Endothelial cell of umbilical vein (primary cell): ENCODE data around the gene CYBA. TPM values are rescaled to one million over a fixed set of nuclear protein-coding genes. Genes with fewer than 3 reads are reported as not detected.

Experiments
- BruUV-seq: library from RNA; stranded (reverse); fragments of 400-500 nt; replicated peaks from 2 replicates; lab custom pipeline; 2021; lab: Mats Ljungman, UMichigan
- CTCF ChIA-PET: fragments of 300-600, 350-600 bp; sonication (Branson Sonifier 250); formaldehyde crosslinking; loops from one replicate; lab custom pipeline; 2021; ENCODE audit warnings: antibody characterized with exemption, inconsistent platforms; lab: Charles Lee
- POLR2A ChIA-PET: fragments of 300-600, 350-600 bp; sonication (Branson Sonifier 250); formaldehyde crosslinking; loops from one replicate; lab custom pipeline; 2021; ENCODE audit warnings: antibody characterized with exemption, inconsistent platforms; lab: Charles Lee
- DNase-seq: peaks from one replicate; pipeline ENCODE4 v3.0.0-alpha.2; 2011; ENCODE audit warnings: low read depth, low spot score
- FAIRE-seq: peaks from 2 replicates; lab custom pipeline; 2011; peaks lifted over from hg19 to GRCh38; lab: Jason Lieb, UNC
- H2AFZ ChIP-seq: 2 replicates; pipeline ENCODE4 v1.6.0; 2012; ENCODE audit warnings: low read depth, low read length, control low read depth, inconsistent platforms
- H3K27ac ChIP-seq: 2 replicates; pipeline ENCODE4 v1.5.1; 2011; ENCODE audit warnings: low read depth, mild to moderate bottlenecking, control low read depth, low read length, moderate library complexity; ENCODE audit not compliant: insufficient read depth
- H3K27me3 ChIP-seq, 2 experiments: 2 replicates each; pipeline versions ENCODE4 v1.6.0 to v1.6.1; 2011; ENCODE audit warnings: low read length in 2 of 2, mixed read lengths in 1 of 2; ENCODE audit not compliant: control insufficient read depth in 2 of 2, insufficient read depth in 2 of 2
- H3K36me3 ChIP-seq, 2 experiments: 2 replicates in 1 of 2; 3 replicates in 1 of 2; pipeline ENCODE4 v1.5.1; 2011; ENCODE audit warnings: low read length in 2 of 2, mild to moderate bottlenecking in 1 of 2, moderate library complexity in 1 of 2; ENCODE audit not compliant: control insufficient read depth in 2 of 2, insufficient read depth in 2 of 2; ENCODE audit errors: extremely low read depth in 1 of 2
- H3K4me1 ChIP-seq: 3 replicates; pipeline ENCODE4 v1.5.1; 2011; ENCODE audit warnings: mild to moderate bottlenecking, low read length; ENCODE audit not compliant: control insufficient read depth, insufficient read depth; ENCODE audit errors: extremely low read depth
- H3K4me2 ChIP-seq: 2 replicates; pipeline ENCODE4 v1.6.1; 2011; ENCODE audit warnings: low read length, control low read depth, mixed read lengths; ENCODE audit not compliant: insufficient read depth
- H3K4me3 ChIP-seq, 3 experiments: fragments of 200-600 bp in 1 of 3; sonication (generic), shearing (Covaris generic) in 1 of 3; replicated peaks in 1 of 3; 2 replicates each; pipeline ENCODE4 v1.5.1; 2011 to 2016; ENCODE audit warnings: control low read depth in 3 of 3, low read length in 3 of 3, mild to moderate bottlenecking in 2 of 3, inconsistent platforms in 1 of 3, low read depth in 1 of 3, moderate library complexity in 1 of 3; ENCODE audit not compliant: insufficient read depth in 1 of 3
- H3K79me2 ChIP-seq: 2 replicates; pipeline ENCODE4 v1.6.0; 2012; ENCODE audit warnings: low read length, inconsistent platforms; ENCODE audit not compliant: control insufficient read depth, insufficient read depth
- H3K9ac ChIP-seq: replicated peaks from 2 replicates; pipeline ENCODE3; 2011; ENCODE audit warnings: low read length, control low read depth; ENCODE audit not compliant: insufficient read depth; ENCODE audit errors: extremely low read depth
- H3K9me1 ChIP-seq: replicated peaks from 3 replicates; pipeline ENCODE4 v1.6.0; 2011; ENCODE audit warnings: mild to moderate bottlenecking, low read length; ENCODE audit not compliant: control insufficient read depth, insufficient read depth; ENCODE audit errors: extremely low read depth
- H3K9me3 ChIP-seq: replicated peaks from 2 replicates; pipeline ENCODE4 v1.5.1; 2012; ENCODE audit warnings: low read length, inconsistent platforms; ENCODE audit not compliant: control insufficient read depth, insufficient read depth
- H4K20me1 ChIP-seq: replicated peaks from 2 replicates; pipeline ENCODE3; 2011; ENCODE audit warnings: mild to moderate bottlenecking, low read length; ENCODE audit not compliant: control insufficient read depth, insufficient read depth; ENCODE audit errors: extremely low read depth
- FOS ChIP-seq: IDR thresholded peaks from 2 replicates; pipeline ENCODE4 v1.6.1; 2011; ENCODE audit warnings: mild to moderate bottlenecking, low read length, moderate library complexity, borderline replicate concordance; ENCODE audit not compliant: insufficient read depth
- MYC ChIP-seq: IDR thresholded peaks from one replicate; pipeline ENCODE4 v1.6.1; 2011; ENCODE audit warnings: mild to moderate bottlenecking, low read depth, low read length
- POLR2A ChIP-seq: IDR thresholded peaks from 2 replicates; pipeline ENCODE4 v1.6.1; 2012; ENCODE audit warnings: low read depth, mild to moderate bottlenecking, control low read depth, low read length
- POLR2AphosphoS5 ChIP-seq: IDR thresholded peaks from 2 replicates; pipeline ENCODE4 v1.6.1; 2012; ENCODE audit warnings: low read depth, mild to moderate bottlenecking, control low read depth, low read length, moderate library complexity; ENCODE audit not compliant: insufficient read depth
- dilution Hi-C: fragments of 300-500 bp; cut with MboI; formaldehyde crosslinking; loops from one replicate; pipeline ENCODE4 v1.15.0; 2019; ENCODE audit warnings: low sequenced_read_pairs; ENCODE audit not compliant: extremely low pct_ligation_motif_present
- intact Hi-C: fragments of 100-400 bp; cut with micrococcal nuclease; formaldehyde crosslinking; loops from one replicate; pipeline ENCODE4 v1.10.0; 2022
- polyA plus RNA-seq, 4 experiments: library from polyadenylated mRNA; depleted of rRNA in 3 of 4; stranded (reverse) in 3 of 4; unstranded in 1 of 4; fragments of >200 nt; gene quantifications; 2 replicates each; pipeline versions ENCODE4 v1.2.1 to v1.2.3, GENCODE V29; 2011 to 2012; ENCODE audit warnings: missing spikeins in 1 of 4
- total RNA-seq: library from RNA; stranded (reverse); gene quantifications from 2 replicates; pipeline ENCODE4 v1.2.3, GENCODE V29; 2021
- TF ChIP-seq, protein P1 (sequence below), 2 donors: IDR thresholded peaks; 1 replicate in 1 of 2; 2 replicates in 1 of 2; pipeline ENCODE4 v1.5.1; 2011; ENCODE audit warnings: low read length in 2 of 2, mild to moderate bottlenecking in 2 of 2, moderate library complexity in 2 of 2, control low read depth in 1 of 2, inconsistent platforms in 1 of 2, low read depth in 1 of 2; ENCODE audit not compliant: insufficient read depth in 1 of 2; ENCODE audit errors: extremely low read depth in 1 of 2
- TF ChIP-seq, protein P2 (sequence below): IDR thresholded peaks from 2 replicates; pipeline ENCODE4 v1.6.1; 2011; ENCODE audit not compliant: insufficient read depth, insufficient read length

Gene CYBA
- total and polyA plus RNA-seq, 2 donors (not counting 3 experiments of a cell fraction or from before 2014, with no cell fraction given): 37.0 to 77.3 TPM

DNA sequence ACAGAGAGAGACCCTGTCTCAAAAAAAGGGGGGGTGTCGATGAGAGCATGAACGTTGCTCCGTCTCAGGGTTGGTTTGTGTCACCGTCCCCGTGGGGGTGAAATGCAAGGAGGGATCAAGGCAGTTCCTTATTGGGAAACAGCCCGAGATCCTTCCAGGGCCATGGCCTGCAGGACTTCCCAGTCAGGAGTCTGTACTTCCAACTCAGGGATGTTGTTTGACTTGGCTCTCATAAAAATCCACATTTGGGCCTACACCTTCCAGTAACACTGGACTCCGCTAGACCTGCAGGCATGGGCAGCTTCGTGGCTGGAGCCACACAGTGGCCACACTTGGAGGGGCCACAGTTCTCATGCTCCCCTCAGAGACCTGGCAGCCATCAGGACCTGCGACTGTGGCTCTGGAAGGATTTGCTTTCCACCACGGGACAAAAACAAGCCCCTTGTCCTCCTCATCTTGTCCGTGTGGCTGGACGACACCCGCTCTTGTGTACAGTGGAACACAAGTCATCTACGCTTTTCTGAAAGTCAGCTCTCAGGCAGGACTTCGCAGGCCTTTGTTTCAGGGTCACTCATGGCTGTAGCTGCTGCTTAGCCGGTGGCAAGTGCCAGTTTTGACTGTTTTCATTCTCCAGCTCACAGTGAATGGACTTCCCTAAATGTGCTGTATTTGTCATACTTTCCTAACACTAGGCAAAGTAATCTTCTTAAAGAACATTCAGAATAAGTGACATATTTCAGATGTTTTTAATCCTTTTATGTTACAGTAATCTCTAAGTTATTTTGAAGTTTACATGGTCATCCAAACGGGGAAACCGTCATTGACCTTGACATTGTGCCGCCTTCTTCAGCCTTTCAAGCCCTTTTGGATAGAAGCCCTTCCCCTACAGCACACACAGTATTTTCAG is 36.7 kb downstream of the CYBA start:
- ChIA-PET CTCF (no interaction called here), POLR2A (no interaction called here)
- H3K4me3 ChIP-seq: no peak overlapping the region
- peaks cover 4% of the 10 kb centered on the region for H3K79me2 ChIP-seq
- H3K4me1 ChIP-seq: no peaks in the 10 kb centered on the region
- H3K9ac ChIP-seq: no peak overlapping the region
- no peaks in the 10 kb centered on the region for H3K27me3 ChIP-seq
- no peak for DNase-seq
- no peak overlapping the region for H2AFZ ChIP-seq
- no peak for FAIRE-seq
- H4K20me1 ChIP-seq: no peaks in the 10 kb centered on the region
- no peak overlapping the region for H3K4me2 ChIP-seq
- intact Hi-C loops (no loop called here), dilution Hi-C loops (no loop called here)
- H3K27ac ChIP-seq: no peak overlapping the region
- BruUV-seq: no TSS peak
- TF ChIP-seq MYC (no peak), POLR2A (no peak)
- H3K9me3 ChIP-seq: no peaks in the 10 kb centered on the region
- H3K36me3 ChIP-seq: peaks cover 0 to 30% of the 10 kb centered on the region in 2 experiments
- H3K9me1 ChIP-seq: no peaks in the 10 kb centered on the region

DNA sequence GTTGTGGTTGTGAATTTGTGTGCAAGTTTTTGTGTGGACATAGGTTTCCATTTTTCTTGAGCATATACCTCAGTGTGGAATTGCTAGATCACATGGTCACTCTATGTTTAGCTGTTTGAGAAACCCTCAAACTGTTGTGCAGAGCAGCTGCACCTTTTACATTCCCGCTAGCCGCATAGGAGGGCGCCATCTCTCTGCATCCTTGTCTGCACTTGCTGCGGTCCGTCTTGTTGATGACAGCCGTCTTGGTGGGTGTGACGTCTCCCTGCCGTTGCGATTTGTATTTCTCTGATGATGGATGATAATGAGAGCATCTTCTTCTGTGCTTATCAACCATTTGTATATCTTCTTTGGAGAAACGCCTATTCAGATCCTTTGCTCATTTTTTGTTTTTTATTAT is 37.6 kb downstream of the CYBA start:
- Histone ChIP-seq H3K27ac (no peak overlapping the region), H3K4me1 (no peaks in the 10 kb centered on the region), H3K79me2 (peaks cover 4% of the 10 kb centered on the region), H3K36me3 (peaks cover 0 to 28% of the 10 kb centered on the region in 2 experiments), H3K4me3 (no peak overlapping the region), H3K9me1 (no peaks in the 10 kb centered on the region), H3K4me2 (no peak overlapping the region), H3K27me3 (no peaks in the 10 kb centered on the region), H2AFZ (no peak overlapping the region), H4K20me1 (no peaks in the 10 kb centered on the region), H3K9ac (no peak overlapping the region), H3K9me3 (no peaks in the 10 kb centered on the region)
- no TSS peak for BruUV-seq
- DNase-seq: no peak
- ChIA-PET CTCF (no interaction called here), POLR2A (no interaction called here)
- intact Hi-C loops: no loop called here
- no peak for FAIRE-seq
- TF ChIP-seq, protein P1, sequence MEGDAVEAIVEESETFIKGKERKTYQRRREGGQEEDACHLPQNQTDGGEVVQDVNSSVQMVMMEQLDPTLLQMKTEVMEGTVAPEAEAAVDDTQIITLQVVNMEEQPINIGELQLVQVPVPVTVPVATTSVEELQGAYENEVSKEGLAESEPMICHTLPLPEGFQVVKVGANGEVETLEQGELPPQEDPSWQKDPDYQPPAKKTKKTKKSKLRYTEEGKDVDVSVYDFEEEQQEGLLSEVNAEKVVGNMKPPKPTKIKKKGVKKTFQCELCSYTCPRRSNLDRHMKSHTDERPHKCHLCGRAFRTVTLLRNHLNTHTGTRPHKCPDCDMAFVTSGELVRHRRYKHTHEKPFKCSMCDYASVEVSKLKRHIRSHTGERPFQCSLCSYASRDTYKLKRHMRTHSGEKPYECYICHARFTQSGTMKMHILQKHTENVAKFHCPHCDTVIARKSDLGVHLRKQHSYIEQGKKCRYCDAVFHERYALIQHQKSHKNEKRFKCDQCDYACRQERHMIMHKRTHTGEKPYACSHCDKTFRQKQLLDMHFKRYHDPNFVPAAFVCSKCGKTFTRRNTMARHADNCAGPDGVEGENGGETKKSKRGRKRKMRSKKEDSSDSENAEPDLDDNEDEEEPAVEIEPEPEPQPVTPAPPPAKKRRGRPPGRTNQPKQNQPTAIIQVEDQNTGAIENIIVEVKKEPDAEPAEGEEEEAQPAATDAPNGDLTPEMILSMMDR (IDR thresholded peaks at IDR 0.05; ENCODE audit: extremely low read depth in 1 of 2, insufficient read depth in 1 of 2, low read depth in 1 of 2, low read length in 2 of 2): no peak
- no peak for TF ChIP-seq POLR2A
- TF ChIP-seq FOS: no peak
- TF ChIP-seq, protein P2, sequence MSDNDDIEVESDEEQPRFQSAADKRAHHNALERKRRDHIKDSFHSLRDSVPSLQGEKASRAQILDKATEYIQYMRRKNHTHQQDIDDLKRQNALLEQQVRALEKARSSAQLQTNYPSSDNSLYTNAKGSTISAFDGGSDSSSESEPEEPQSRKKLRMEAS: no peak
- no peak for TF ChIP-seq MYC
- no peak for TF ChIP-seq POLR2AphosphoS5
- dilution Hi-C loops: no loop called here
